ENCODE data around the gene STRN3.
A peak's percentile ranks its signal among the peaks of the same experiment; 100 is the strongest.

The STRN3 gene

GRCh38 chr14:30884901-30885300 lies 141.3 kb downstream of the STRN3 start:
- TF ChIP-seq CTCF (IDR thresholded peaks at IDR 0.05; ENCODE audit: low read depth, low read length, missing control alignments): no peak
- DNase-seq (ENCODE audit: extremely low read depth, low read depth): no peak
- no peak overlapping the region for H3K4me3 ChIP-seq (replicated peaks; ENCODE audit: low read depth, low read length)

GRCh38 chr14:30883508-30884294 lies 142.5 kb downstream of the STRN3 start:
- H3K4me3 ChIP-seq (replicated peaks; ENCODE audit: low read depth, low read length): no peak overlapping the region
- DNase-seq (ENCODE audit: extremely low read depth, low read depth): no peak
- TF ChIP-seq CTCF (IDR thresholded peaks at IDR 0.05; ENCODE audit: low read depth, low read length, missing control alignments): no peak

- H3K4me3 ChIP-seq (replicated peaks; ENCODE audit: low read depth, low read length): no peak overlapping the region
- no peak for TF ChIP-seq CTCF (IDR thresholded peaks at IDR 0.05; ENCODE audit: low read depth, low read length, missing control alignments)
- no peak for DNase-seq (ENCODE audit: extremely low read depth, low read depth)
Observed at GRCh38 chr14:30882431-30882830, 143.7 kb downstream of the STRN3 start.

GRCh38 chr14:30876692-30877091 lies 149.5 kb downstream of the STRN3 start:
- no peak for DNase-seq (ENCODE audit: extremely low read depth, low read depth)
- no peak overlapping the region for H3K4me3 ChIP-seq (replicated peaks; ENCODE audit: low read depth, low read length)
- no peak for TF ChIP-seq CTCF (IDR thresholded peaks at IDR 0.05; ENCODE audit: low read depth, low read length, missing control alignments)

GRCh38 chr14:30875788-30876053 lies 150.5 kb downstream of the STRN3 start:
- no peak for TF ChIP-seq CTCF (IDR thresholded peaks at IDR 0.05; ENCODE audit: low read depth, low read length, missing control alignments)
- H3K4me3 ChIP-seq (replicated peaks; ENCODE audit: low read depth, low read length): no peak overlapping the region
- DNase-seq (ENCODE audit: extremely low read depth, low read depth): no peak

- TF ChIP-seq CTCF (IDR thresholded peaks at IDR 0.05; ENCODE audit: low read depth, low read length, missing control alignments): no peak
- peak overlapping the region; percentile 39 for H3K4me3 ChIP-seq (replicated peaks; ENCODE audit: low read depth, low read length)
- DNase-seq (ENCODE audit: extremely low read depth, low read depth): no peak
Observed at GRCh38 chr14:30874999-30875787, 151.0 kb downstream of the STRN3 start.

Measured in HFF-Myc (cell line).